GM18526 (cell line): Measurements from ENCODE around the gene SLITRK5.

Source experiments
- POLR2A ChIP-seq: IDR thresholded peaks from 3 replicates; pipeline ENCODE4 v1.6.1; 2011; ENCODE audit not compliant: insufficient read length; ENCODE audit errors: extremely low read depth

SLITRK5 gene

GRCh38 chr13:87671031-87671752 lies at the start of gene SLITRK5:
Gene SLITRK5, plus strand, starts transcription at chr13:87671371. Its CDS starts 4,018 bp downstream, at chr13:87675389.
- TF ChIP-seq POLR2A: no peak

- no peak for TF ChIP-seq POLR2A
Observed at GRCh38 chr13:87622971-87623370, 48.2 kb upstream of the SLITRK5 start.

- TF ChIP-seq POLR2A: no peak
Observed at GRCh38 chr13:87656306-87656705, 14.9 kb upstream of the SLITRK5 start.

GRCh38 chr13:87661471-87661870 lies 9.7 kb upstream of the SLITRK5 start:
- TF ChIP-seq POLR2A: no peak

- TF ChIP-seq POLR2A: no peak
Observed at GRCh38 chr13:87666831-87667230, 4.3 kb upstream of the SLITRK5 start.

- no peak for TF ChIP-seq POLR2A
Observed at GRCh38 chr13:87667686-87668085, 3.5 kb upstream of the SLITRK5 start.

- no peak for TF ChIP-seq POLR2A
Observed at GRCh38 chr13:87669379-87669978, 1.7 kb upstream of the SLITRK5 start.

GRCh38 chr13:87671753-87672605 lies 808 bp downstream of the SLITRK5 start:
- TF ChIP-seq POLR2A: no peak

GRCh38 chr13:87674247-87674738 lies 3.1 kb downstream of the SLITRK5 start:
- no peak for TF ChIP-seq POLR2A

- no peak for TF ChIP-seq POLR2A
Observed at GRCh38 chr13:87675851-87676250, 4.7 kb downstream of the SLITRK5 start.

- no peak for TF ChIP-seq POLR2A
Observed at GRCh38 chr13:87676254-87677042, 5.3 kb downstream of the SLITRK5 start.

- TF ChIP-seq POLR2A: no peak
Observed at GRCh38 chr13:87677043-87677495, 5.9 kb downstream of the SLITRK5 start.

- no peak for TF ChIP-seq POLR2A
Observed at GRCh38 chr13:87677496-87678371, 6.6 kb downstream of the SLITRK5 start.

GRCh38 chr13:87678372-87678752 lies 7.2 kb downstream of the SLITRK5 start:
- TF ChIP-seq POLR2A: no peak
